HCT116 (cell line): ENCODE measurements around the gene SEMA4D. TPM values are rescaled to one million over a fixed set of nuclear protein-coding genes. Genes with fewer than 3 reads are reported as not detected.

Experiments
- ATAC-seq: fragments of 200-7000 bp; cut with Tn5 transposase; 2 replicates; pipeline ENCODE4 v1.9.1; 2020; ENCODE audit warnings: mild to moderate bottlenecking, moderate library complexity
- BruUV-seq: library from RNA; stranded (reverse); fragments of 400-500 nt; replicated peaks from 2 replicates; lab custom pipeline; 2021; lab: Mats Ljungman, UMichigan
- CTCF ChIA-PET: fragments of 300-600 bp; sonication (Branson Sonifier 250); formaldehyde crosslinking; loops from one replicate; lab custom pipeline; 2021; ENCODE audit warnings: antibody characterized with exemption; lab: Charles Lee
- POLR2A ChIA-PET: fragments of 300-600, 350-600 bp; sonication (Branson Sonifier 250); formaldehyde crosslinking; loops from one replicate; lab custom pipeline; 2021; ENCODE audit warnings: antibody characterized with exemption; lab: Charles Lee
- RAD21 ChIA-PET, 2 experiments: fragments of 300-600 bp; sonication (Branson Sonifier 250); formaldehyde crosslinking; loops; one replicate each; lab custom pipeline; 2023; ENCODE audit warnings: low total read pairs in 2 of 2; ENCODE audit not compliant: uncharacterized antibody in 2 of 2, unreplicated experiment in 2 of 2, low non-redundant PET in 1 of 2; lab: Charles Lee
- DNase-seq: peaks from one replicate; pipeline ENCODE4 v3.0.0-alpha.2; 2010; ENCODE audit warnings: low read depth, low spot score
- H2AFZ ChIP-seq: fragments of 200-600 bp; shearing (Covaris generic), sonication (generic); 2 replicates; pipeline ENCODE4 v1.6.1; 2017; ENCODE audit warnings: low read depth, mixed run types, mixed read lengths, antibody characterized with exemption, low read length; ENCODE audit not compliant: poor library complexity, severe bottlenecking
- H3K27ac ChIP-seq: 2 replicates; pipeline ENCODE4 v1.5.1; 2012; ENCODE audit warnings: low read depth, low read length
- H3K27me3 ChIP-seq: fragments of 200-600 bp; sonication (generic); 2 replicates; pipeline ENCODE4 v1.6.1; 2016; ENCODE audit warnings: mixed run types, low read length, mixed read lengths; ENCODE audit not compliant: insufficient read depth
- H3K36me3 ChIP-seq, 2 experiments: fragments of 200-500 bp in 1 of 2; fragments of 200-600 bp in 1 of 2; sonication (Bioruptor generic) in 1 of 2; sonication (generic) in 1 of 2; 2 replicates each; pipeline versions ENCODE4 v1.5.1 to v1.6.1; 2014 to 2016; ENCODE audit warnings: low read length in 2 of 2, inconsistent platforms in 1 of 2, mixed read lengths in 1 of 2, mixed run types in 1 of 2; ENCODE audit not compliant: insufficient read depth in 2 of 2, control insufficient read depth in 1 of 2
- H3K4me1 ChIP-seq, 2 experiments: fragments of 200-600 bp in 1 of 2; sonication (generic) in 1 of 2; 2 replicates each; pipeline versions ENCODE4 v1.5.1 to v1.6.1; 2012 to 2017; ENCODE audit warnings: low read length in 2 of 2, inconsistent platforms in 1 of 2, mild to moderate bottlenecking in 1 of 2, mixed read lengths in 1 of 2, mixed run types in 1 of 2, moderate library complexity in 1 of 2; ENCODE audit not compliant: insufficient read depth in 2 of 2, control insufficient read depth in 1 of 2
- H3K4me2 ChIP-seq: fragments of 200-600 bp; sonication (generic); 2 replicates; pipeline ENCODE4 v1.6.1; 2017; ENCODE audit warnings: mixed run types, low read length, mixed read lengths
- H3K4me3 ChIP-seq, 2 experiments: fragments of 200-600 bp in 1 of 2; sonication (generic) in 1 of 2; replicated peaks in 1 of 2; 2 replicates each; pipeline ENCODE4 v1.5.1; 2011 to 2016; ENCODE audit warnings: low read length in 2 of 2, control low read depth in 1 of 2, low read depth in 1 of 2, mild to moderate bottlenecking in 1 of 2, mixed read lengths in 1 of 2, mixed run types in 1 of 2
- H3K79me2 ChIP-seq: fragments of 200-600 bp; sonication (generic); 2 replicates; pipeline ENCODE4 v1.6.1; 2017; ENCODE audit warnings: mild to moderate bottlenecking, mixed run types, low read length, moderate library complexity, mixed read lengths; ENCODE audit not compliant: insufficient read depth
- H3K9ac ChIP-seq: fragments of 200-600 bp; sonication (generic); 2 replicates; pipeline ENCODE4 v1.6.1; 2016; ENCODE audit warnings: low read length, mixed read lengths
- H3K9me2 ChIP-seq: fragments of 200-600 bp; sonication (generic), shearing (Covaris generic); 2 replicates; pipeline ENCODE4 v1.6.1; 2017; ENCODE audit warnings: mixed run types, mild to moderate bottlenecking, moderate library complexity; ENCODE audit not compliant: insufficient read depth
- H3K9me3 ChIP-seq, 2 experiments: fragments of 200-500 bp in 1 of 2; fragments of 200-600 bp in 1 of 2; sonication (Bioruptor generic) in 1 of 2; sonication (generic) in 1 of 2; 2 replicates each; pipeline ENCODE4 v1.6.1; 2014 to 2017; ENCODE audit warnings: low read length in 2 of 2, mixed read lengths in 2 of 2, inconsistent platforms in 1 of 2, low read depth in 1 of 2, mild to moderate bottlenecking in 1 of 2, mixed run types in 1 of 2, moderate library complexity in 1 of 2; ENCODE audit not compliant: control insufficient read depth in 1 of 2, insufficient read depth in 1 of 2
- H4K20me1 ChIP-seq: fragments of 200-600 bp; sonication (generic), shearing (Covaris generic); 2 replicates; pipeline ENCODE4 v1.6.1; 2017; ENCODE audit warnings: mixed run types, mild to moderate bottlenecking, moderate library complexity; ENCODE audit not compliant: insufficient read depth
- ATF3 ChIP-seq: IDR thresholded peaks from 2 replicates; pipeline ENCODE4 v1.6.1; 2012
- EZH2 ChIP-seq: fragments of 200-600 bp; sonication (generic); IDR thresholded peaks from 2 replicates; pipeline ENCODE4 v1.6.1; 2017; ENCODE audit warnings: antibody characterized with exemption, mixed run types
- REST ChIP-seq: IDR thresholded peaks from 2 replicates; pipeline ENCODE4 v1.6.1; 2012; ENCODE audit warnings: low read depth
- SIN3A ChIP-seq: IDR thresholded peaks from 2 replicates; pipeline ENCODE4 v1.6.1; 2012; ENCODE audit warnings: low read depth
- SRF ChIP-seq: IDR thresholded peaks from 2 replicates; pipeline ENCODE4 v1.6.1; 2012; ENCODE audit warnings: low read depth
- intact Hi-C: fragments of 100-400 bp; cut with micrococcal nuclease; formaldehyde crosslinking; loops from 2 replicates; pipeline ENCODE4 v1.10.0; 2022
- total RNA-seq: library from RNA; stranded (reverse); gene quantifications from one replicate; pipeline ENCODE4 v1.2.1, GENCODE V29; 2021; ENCODE audit not compliant: unreplicated experiment

Gene SEMA4D
- total RNA-seq, 1 experiment from 2014 or later = 32.0 TPM

- TF ChIP-seq SIN3A (no peak), SRF (no peak), EZH2 (no peak), REST (no peak), ATF3 (no peak)
- no TSS peak for BruUV-seq
- no peak for ATAC-seq
These were observed 80.0 kb downstream of the SEMA4D start for GRCh38 chr9:89417832-89418473.

More at GRCh38 chr9:89417832-89418473, 80.0 kb downstream of the SEMA4D start:
- no peaks in the 10 kb centered on the region for H3K9me2 ChIP-seq
- H3K4me3 ChIP-seq = no peak overlapping the region
- H3K79me2 ChIP-seq = no peaks in the 10 kb centered on the region
- no peak overlapping the region for H3K9ac ChIP-seq
- intact Hi-C loops = no loop called here
- no peaks in the 10 kb centered on the region for H3K36me3 ChIP-seq
- ChIA-PET POLR2A (no interaction called here), CTCF (no interaction called here), RAD21 (no interaction called here)
- H3K4me1 ChIP-seq = peaks cover 2 to 10% of the 10 kb centered on the region in 2 experiments; a peak in 1 of 4 replicates
- no peak overlapping the region for H3K27ac ChIP-seq
- no peak for DNase-seq
- no peak overlapping the region for H2AFZ ChIP-seq
- H3K4me2 ChIP-seq = no peak overlapping the region
- H4K20me1 ChIP-seq = no peaks in the 10 kb centered on the region
- H3K27me3 ChIP-seq = no peaks in the 10 kb centered on the region
- H3K9me3 ChIP-seq = no peaks in the 10 kb centered on the region
